Measurements from ENCODE around the gene SMIM28.

DNA sequence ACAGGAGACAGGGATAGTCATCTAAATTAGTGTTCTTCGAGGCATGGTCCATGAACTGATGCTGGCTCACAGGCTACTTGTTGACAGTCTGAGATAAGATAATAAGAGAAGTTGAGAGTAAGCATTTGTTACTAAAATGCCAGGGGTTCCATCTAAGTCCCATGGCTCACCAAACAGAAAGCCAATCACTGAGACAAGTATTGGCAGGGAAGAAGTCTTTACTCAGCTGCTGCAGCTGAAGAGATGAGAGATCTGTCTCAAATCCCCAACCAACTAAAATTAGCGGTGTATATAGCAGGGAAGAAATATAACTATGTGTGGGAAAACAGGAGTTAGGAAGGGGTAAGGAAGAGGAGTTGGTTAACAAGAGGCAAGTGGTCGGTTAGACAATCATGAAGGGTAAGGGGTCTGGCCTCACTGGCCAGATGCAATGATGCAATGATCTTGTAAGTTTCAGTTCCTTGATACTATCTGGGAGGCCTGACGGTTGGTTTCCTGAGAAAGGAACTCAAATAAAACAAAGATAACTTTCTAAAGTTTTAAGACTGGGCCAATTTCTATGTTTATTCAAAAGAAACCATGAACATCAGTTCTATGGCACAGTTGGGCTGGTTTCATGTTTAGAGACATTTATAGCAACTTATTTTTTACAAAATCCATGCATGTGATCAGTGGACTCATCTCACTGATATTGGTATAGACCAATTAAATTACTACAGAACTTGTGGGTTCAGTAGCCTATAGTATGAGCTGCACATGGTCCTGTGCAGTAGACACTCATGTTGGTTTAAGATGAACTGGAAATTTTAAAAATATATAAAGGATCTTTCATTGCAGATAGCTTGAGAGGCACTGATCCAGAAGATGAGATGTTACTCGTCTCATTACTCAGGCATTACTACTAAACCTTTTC, 16.4 kb downstream of the SMIM28 start:
- TF ChIP-seq MEIS2 (IDR thresholded peaks at IDR 0.05; ENCODE audit: partially characterized antibody) (peak; percentile 52), GABPB1 (CRISPR knock-in tag; IDR thresholded peaks at IDR 0.05) (no peak), NRF1 (conservative IDR thresholded peaks at IDR 0.05 in 1 of 2, IDR thresholded peaks at IDR 0.05 in 1 of 2) (no peak), GTF2F1 (IDR thresholded peaks at IDR 0.05; ENCODE audit: low read depth, low read length) (no peak), KLF6 (CRISPR knock-in tag; IDR thresholded peaks at IDR 0.05; ENCODE audit: borderline replicate concordance) (0 out of 2 replicates have a peak, but pooled peaks have one; percentile 42)
- TF ChIP-seq, protein P1, sequence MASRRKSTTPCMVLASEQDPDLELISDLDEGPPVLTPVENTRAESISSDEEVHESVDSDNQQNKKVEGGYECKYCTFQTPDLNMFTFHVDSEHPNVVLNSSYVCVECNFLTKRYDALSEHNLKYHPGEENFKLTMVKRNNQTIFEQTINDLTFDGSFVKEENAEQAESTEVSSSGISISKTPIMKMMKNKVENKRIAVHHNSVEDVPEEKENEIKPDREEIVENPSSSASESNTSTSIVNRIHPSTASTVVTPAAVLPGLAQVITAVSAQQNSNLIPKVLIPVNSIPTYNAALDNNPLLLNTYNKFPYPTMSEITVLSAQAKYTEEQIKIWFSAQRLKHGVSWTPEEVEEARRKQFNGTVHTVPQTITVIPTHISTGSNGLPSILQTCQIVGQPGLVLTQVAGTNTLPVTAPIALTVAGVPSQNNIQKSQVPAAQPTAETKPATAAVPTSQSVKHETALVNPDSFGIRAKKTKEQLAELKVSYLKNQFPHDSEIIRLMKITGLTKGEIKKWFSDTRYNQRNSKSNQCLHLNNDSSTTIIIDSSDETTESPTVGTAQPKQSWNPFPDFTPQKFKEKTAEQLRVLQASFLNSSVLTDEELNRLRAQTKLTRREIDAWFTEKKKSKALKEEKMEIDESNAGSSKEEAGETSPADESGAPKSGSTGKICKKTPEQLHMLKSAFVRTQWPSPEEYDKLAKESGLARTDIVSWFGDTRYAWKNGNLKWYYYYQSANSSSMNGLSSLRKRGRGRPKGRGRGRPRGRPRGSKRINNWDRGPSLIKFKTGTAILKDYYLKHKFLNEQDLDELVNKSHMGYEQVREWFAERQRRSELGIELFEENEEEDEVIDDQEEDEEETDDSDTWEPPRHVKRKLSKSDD (conservative IDR thresholded peaks at IDR 0.05; ENCODE audit: low read length): no peak
- TF ChIP-seq, protein P2, sequence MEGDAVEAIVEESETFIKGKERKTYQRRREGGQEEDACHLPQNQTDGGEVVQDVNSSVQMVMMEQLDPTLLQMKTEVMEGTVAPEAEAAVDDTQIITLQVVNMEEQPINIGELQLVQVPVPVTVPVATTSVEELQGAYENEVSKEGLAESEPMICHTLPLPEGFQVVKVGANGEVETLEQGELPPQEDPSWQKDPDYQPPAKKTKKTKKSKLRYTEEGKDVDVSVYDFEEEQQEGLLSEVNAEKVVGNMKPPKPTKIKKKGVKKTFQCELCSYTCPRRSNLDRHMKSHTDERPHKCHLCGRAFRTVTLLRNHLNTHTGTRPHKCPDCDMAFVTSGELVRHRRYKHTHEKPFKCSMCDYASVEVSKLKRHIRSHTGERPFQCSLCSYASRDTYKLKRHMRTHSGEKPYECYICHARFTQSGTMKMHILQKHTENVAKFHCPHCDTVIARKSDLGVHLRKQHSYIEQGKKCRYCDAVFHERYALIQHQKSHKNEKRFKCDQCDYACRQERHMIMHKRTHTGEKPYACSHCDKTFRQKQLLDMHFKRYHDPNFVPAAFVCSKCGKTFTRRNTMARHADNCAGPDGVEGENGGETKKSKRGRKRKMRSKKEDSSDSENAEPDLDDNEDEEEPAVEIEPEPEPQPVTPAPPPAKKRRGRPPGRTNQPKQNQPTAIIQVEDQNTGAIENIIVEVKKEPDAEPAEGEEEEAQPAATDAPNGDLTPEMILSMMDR (IDR thresholded peaks at IDR 0.05 in 2 of 3, conservative IDR thresholded peaks at IDR 0.05 in 1 of 3; ENCODE audit: insufficient read depth in 2 of 3, low read depth in 1 of 3, low read length in 3 of 3): no peak
- TF ChIP-seq, protein P3, sequence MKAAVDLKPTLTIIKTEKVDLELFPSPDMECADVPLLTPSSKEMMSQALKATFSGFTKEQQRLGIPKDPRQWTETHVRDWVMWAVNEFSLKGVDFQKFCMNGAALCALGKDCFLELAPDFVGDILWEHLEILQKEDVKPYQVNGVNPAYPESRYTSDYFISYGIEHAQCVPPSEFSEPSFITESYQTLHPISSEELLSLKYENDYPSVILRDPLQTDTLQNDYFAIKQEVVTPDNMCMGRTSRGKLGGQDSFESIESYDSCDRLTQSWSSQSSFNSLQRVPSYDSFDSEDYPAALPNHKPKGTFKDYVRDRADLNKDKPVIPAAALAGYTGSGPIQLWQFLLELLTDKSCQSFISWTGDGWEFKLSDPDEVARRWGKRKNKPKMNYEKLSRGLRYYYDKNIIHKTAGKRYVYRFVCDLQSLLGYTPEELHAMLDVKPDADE (conservative IDR thresholded peaks at IDR 0.05; ENCODE audit: control insufficient read depth, low read depth, low read length): no peak
